OCI-M2 (cell line): Measurements from ENCODE around the gene WWC2.

Experiments used
- DNase-seq: peaks from one replicate; lab custom pipeline; 2025; ENCODE audit not compliant: unreplicated experiment; lab: John Stamatoyannopoulos, UW

WWC2 gene

DNA sequence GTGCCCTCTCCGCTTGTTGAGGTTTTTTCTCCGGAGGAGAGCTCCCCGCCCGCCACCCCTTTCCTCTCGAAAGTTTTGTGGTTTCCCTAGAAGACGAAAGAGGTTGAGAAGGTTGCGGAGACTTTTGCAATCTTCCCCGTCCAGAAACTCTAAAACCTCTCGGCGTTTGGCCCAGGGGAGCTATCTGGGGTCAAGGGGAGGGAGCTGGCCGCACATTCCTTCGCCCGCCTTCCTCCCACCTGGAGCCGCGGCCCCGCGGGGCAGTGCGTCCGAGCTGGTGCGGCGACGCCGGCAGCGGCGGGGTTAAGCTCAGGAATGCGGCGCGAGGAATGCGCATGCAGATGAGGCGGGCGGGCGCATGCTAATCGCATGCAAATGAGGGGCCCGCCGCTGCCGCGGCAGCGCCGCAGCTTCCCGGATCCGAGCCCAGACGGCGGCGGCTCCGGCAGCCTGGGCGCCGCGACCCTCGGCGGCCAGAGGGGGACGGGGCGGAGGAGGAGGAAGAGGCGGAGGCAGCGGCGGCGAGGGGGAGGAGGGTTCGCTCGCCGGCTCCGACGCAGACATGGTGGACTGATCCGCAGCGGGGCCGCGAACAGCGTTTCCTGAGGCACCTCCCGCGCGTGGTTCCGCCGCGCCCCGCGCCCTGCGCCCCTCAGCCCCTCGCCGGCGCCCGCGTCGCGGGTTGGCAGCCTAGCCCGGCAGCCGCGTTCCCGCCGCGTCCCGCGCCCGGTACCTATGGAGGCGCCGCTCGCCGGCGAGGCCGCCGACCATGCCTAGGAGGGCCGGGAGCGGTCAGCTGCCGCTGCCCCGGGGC is at the start of gene WWC2:
TSS of gene WWC2 (plus strand) at position 535 of the 814 bp plus-strand sequence. CDS start at position 770, 235 bp downstream.
- DNase-seq, result peak; percentile 11

DNA sequence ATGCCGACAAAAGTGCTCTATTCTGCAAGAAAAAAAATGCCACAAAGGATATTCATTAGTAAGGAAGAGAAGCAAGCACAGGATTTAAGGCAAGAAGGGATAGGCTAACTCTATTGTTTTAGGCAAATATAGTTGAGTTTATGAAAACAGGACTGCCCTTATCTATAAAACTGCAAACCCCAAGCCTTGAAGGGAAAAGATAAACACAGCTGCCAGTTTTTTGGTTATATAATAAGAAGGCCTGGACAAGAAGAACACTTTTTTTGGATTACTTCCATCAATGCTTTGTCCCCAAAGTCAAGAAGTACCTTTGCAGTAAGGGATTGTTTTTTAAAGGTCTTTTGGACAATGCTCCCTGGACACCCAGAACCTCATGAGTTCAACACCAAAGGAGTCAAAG is 45.4 kb upstream of the WWC2 start:
- DNase-seq, result no peak

DNA sequence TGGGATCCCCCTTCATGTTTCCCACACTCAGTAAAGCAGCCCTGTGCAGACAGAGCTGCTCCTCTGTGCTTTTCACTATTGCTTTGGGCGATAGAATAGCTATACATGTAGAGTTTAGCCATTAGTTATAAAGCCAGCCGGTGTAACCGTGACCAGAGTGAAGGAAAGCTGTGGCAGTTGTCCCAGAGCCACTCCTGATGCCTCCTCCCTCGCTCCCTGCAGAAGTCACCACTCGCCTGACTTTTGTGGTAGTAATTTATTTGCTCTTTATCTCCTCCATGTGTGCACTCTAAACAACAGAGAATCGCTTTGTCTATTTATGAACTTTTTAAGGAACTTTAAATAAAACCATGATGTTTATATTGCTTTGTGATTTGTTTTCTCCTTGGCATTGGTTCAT is 41.8 kb upstream of the WWC2 start:
- DNase-seq, result no peak

DNA sequence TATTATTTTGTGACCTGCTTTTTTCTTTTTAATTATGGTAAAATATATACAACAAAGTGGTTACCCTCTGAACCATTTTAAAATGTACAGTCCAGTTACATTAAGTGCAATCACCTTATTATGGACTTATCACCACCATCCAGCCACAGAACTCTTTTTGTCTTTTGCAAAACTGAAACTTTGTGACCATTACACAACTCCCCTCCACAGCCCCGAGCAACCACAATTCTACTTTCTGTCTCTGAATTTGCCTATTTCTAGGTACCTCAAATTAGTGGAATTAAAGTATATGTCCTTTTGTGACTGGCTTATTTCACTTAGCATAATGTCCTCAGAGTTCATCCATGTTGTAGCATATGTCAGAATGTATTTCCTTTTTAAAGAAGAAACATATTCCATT is 39.3 kb upstream of the WWC2 start:
- DNase-seq, result no peak

DNA sequence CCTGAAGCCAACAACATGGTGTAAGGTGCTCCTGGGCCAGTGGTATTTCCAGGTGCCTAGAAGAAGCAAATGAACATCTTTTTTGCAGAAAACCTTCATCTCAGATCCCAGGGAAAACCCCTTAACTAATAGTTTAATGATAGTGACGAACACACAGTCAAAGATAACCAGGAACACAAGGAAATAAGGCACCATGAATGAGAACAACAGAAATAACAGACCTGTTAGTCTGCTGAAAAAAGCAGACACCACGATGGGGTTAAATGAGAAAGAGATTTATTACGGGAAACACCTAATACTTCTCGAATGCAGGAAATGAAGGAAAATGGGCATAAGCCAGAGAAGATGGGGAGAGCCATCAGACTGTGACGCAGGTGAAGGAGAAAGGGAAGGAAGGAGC is 30.6 kb upstream of the WWC2 start:
- DNase-seq, result no peak

DNA sequence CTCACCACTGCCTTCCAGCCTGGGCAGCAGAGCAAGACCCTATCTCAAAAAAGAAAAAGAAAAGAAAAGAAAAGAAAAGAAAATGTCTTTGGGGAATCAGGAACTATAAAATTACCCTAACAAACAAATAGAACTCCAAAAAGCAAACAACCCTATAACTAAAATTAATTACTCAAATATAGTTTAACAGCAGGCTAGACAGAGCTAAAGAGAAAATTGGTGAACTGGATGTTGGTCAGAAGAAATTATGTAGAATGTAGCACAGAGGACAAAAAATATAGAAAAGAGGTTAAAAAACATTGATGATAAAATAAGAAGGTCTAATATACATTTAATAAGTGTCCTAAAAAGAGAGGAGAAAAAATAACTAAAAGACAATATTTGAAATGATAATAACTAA is 27.8 kb upstream of the WWC2 start:
- DNase-seq, result no peak

DNA sequence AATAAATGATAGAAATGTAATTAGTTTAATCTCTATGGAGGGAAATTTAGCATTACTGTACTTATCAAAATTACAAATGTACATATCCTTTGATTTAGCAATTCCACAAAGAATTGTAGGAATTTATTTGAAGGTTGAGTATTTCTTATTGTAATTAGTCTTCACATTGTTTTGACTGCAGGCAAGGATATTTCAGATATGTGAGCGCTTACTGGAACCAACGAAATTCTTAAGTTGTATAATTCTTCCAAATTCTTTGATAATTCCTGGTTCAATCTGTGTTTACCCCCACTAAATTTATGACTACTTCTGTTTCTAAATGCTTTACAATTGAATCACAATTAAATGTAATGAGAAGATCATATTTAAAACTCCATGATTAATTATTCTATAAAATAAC is 26.9 kb upstream of the WWC2 start:
- no peak for DNase-seq

DNA sequence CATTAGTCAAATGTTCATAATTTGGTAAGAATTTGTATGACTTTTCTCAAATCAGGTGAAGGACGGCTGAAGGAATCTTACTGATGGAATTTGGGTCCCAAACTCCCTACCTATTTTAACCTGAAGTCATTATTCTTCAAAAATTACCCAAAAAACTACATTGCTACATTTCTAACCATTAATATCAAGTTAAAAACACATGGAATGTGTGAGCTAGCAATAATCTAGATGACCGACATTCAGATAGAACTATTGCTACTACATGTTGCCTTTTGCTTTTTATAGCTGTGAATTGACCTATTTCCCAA is 25.3 kb upstream of the WWC2 start:
- no peak for DNase-seq

DNA sequence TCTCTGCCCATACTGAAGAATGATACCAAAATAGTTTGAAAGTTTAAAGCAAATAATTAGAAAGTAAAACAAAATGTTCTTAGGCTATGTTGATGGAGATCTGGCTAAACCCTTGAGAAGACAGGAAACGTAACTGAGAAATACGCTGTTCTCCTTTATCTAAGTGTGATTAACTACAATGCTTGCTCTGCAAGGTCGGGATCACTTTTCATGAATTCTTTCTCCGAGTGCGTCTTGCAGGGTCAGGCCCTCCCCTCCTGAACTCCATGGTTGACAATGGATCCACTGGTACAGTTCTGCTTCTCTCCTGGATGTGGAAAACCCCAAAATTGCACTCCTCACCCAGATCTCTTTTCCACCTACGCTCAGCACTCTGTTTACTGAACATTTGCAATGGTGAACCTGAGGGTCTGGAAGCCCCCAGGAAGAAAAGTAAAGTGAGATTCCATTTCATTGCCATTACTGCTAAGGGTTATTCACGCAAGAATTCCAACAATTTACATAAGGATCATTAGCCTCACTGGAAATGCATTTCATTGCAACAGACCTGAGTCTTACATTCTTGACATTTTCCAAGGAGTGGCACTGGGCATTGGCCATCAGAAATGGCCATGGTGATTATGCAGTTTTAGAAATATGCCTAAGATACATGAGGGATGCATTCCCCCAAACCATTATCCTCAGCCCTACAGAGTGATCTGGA is 24.6 kb upstream of the WWC2 start:
- no peak for DNase-seq

DNA sequence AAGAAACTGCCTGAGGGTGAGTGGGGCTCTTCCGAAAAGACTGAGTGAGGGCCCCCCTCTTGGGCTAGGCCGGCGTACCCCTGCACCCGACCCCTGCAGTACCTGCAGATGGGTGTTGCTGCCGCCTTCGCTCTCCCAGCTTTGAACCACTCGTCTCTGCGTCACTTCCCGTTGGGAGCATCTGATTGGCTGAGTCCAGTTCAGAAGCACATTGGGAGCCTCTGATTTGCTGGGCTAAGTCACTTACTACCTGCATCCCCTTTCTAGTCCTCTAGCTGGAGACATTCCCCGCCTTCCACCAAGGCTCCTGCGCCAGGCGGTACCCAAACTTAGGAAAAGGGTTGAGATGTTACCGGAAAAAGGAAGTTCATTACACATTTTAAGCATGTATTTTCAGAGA is 20.4 kb upstream of the WWC2 start:
- no peak for DNase-seq

DNA sequence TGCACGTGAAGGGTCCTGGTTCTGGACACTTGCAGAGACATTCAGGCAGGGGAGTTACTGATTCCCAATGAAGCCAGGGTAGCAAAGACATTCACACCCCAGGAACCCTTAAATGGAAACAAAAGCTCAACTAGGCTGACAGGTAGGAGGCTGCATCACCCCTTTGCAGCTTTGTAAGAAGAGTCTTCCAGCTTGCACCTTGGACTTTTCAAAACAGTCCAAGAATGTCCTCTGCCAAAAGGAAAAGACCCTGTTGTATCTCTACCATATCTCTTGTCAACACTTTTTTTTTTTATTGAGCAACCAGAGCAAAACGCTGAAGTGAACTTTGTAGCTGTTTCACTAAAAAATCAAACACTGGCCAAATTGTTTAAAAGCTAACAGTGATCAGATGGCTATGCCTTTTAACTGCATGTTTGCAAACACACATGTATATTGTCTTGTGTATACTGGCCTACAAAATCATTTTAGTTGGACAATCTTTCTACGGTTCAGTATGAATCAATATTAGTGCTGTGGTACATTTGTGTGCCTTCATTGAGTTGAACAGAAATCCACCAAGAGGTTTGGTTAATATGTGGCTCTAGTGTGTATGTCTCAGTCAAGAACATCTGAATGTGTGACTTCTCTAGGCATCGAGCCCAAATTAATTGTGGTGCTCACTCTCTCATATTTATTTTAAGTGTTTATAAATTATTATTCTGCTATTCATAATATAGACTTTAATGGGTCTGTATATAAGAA is 18.5 kb upstream of the WWC2 start:
- no peak for DNase-seq

DNA sequence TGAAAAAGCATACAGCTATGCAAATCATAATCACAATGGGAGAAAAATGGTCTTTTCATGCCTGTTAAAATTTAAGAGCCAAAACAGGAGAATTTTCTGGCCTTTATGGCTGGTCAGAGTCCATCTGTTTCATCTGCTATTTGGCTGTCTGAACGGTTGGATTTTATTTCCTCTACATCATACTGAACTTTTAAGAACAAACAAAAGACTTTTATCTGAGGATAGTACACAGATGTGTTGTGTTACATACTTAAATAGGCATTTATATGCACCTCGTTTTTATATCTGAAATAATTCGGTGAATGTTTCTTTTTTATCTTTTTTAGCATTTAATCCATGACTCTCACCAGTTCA is 18.0 kb upstream of the WWC2 start:
- DNase-seq, result no peak

DNA sequence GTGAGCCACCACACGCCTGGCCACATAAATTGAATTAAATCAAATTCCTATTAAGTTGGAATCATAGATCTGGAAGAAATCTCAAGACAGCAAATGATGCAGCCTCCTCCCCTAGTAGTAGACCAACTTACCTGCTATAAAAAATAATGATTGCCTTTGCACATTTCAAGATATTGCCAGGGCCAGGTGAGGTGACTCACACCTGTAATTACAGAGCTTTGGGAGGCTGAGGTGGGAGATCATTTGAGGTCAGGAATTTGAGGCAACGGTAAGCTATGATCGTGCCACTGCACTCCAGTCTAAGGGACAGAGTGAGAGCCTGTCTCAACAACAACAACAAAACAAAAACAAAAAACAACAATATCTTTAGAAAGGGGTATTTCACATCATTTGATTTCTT is 17.0 kb upstream of the WWC2 start:
- no peak for DNase-seq

DNA sequence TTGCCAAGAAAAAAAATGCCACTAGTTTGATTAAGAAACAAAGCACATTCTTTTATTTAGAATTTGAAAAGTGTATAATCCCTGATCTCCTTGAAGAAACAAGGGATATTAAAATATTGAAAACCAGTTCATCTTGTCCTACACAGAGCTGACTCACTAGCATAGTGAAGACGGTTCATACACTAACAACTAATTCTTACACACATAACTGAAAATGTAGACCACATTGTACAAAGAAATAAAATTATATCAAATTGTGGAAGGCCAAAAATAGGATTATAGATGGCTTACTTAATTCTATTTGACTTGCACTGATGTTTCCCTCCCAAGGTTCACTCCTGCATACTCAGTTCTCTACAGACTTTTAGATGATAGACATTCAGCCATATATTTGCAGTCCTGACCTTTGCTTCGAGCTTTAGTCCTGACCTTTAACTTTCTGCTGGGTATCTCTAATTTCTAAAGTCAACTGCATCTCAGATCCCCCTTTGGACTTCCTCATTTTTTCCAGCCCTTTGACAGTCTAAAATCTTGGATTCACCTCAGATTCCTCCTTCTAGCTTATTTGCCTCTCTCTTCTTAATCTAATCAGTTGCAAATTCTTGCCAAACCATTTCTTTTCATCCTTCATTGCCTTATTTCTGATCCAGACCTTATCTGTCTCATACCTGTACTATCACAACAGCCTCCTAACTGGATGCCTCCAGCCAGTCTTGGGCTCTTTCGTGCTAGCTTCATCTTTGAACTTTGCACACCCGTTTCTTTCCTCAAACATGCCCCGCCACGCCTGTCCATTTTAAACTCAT is 4.5 kb upstream of the WWC2 start:
- DNase-seq, result no peak

DNA sequence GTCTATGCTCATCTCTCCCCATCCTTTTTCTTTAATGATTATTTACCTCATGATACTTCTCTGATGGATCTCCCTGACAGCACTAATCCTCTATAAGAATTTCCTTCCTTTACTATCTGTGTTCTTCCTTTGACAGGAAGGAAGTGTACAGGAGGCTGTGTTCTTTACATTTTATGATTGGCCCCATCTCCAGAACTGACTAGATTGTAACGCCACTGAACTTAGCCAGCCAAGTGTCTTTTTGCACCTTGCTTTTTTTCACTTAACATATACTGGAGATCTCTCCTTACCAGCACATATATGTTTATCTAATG is 3.9 kb upstream of the WWC2 start:
- no peak for DNase-seq

DNA sequence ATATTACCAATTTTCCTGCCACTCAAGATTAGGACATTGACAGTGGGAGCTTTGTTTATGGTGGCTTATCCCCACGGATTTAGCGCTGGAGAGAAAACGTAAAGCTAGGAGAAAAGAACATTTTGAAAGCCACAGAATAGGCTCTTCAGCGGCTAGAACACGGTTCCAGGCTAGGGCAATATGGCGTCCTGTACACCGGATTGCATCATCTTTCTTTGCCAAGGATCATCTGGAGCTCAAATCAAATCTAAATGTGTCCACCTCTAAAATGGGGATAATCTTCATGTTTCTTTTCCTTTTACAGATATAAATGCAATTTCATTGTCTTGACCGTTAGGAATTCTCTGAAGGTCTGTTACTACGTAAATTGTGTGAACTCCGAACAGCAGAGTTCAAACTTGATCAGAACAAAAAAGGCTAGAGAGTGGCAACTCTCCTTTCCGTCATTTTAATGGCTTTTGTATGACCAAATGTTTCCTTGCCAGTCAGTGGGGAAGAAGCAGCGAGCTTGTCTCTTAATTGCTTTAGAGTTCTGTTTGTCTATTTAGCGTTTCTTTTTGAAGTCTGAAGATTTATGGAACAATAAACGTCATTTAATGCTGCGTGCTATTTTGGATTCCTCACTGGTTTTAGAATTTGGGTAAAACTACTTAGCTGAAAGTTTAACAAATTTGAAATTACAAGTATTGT is 2.6 kb upstream of the WWC2 start:
- DNase-seq, result no peak

DNA sequence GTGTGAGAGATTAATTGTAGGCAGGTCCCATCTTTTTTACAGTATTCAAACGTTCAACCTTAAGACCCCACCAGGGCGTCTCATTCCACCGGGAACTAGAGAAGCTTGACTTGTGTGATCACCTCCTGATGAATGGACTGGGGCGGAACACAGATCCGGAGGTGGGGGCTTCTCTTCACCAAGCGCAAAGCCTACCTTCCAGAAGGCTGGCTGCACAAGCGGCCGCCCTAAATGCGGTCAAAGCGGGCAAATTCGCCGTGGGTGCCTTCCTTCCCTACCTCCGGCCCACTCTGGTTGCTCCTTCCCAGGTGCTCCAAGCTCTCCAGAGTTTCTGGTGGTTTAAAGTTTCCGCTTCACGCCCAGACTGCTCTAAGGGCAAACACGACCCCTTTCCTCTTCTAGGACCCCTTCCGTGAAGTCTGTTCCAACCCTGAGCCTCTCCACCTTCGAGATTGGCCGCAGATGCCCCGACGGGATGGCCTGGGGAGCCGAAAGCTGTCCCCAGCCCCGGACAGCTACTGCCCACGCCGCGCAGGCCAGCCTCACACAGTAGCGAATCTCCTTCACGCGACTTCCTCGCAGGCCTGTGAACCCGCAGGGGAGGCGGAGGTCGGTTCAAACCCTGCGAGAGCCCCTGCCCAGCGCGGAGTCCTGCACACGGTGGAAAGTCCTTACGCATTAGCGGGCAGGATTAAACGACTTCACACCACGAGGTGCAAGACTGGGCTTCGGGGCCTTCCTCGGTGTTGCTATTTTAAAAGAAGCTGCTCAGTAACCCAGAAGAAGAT is 1.6 kb upstream of the WWC2 start:
- DNase-seq, result no peak

DNA sequence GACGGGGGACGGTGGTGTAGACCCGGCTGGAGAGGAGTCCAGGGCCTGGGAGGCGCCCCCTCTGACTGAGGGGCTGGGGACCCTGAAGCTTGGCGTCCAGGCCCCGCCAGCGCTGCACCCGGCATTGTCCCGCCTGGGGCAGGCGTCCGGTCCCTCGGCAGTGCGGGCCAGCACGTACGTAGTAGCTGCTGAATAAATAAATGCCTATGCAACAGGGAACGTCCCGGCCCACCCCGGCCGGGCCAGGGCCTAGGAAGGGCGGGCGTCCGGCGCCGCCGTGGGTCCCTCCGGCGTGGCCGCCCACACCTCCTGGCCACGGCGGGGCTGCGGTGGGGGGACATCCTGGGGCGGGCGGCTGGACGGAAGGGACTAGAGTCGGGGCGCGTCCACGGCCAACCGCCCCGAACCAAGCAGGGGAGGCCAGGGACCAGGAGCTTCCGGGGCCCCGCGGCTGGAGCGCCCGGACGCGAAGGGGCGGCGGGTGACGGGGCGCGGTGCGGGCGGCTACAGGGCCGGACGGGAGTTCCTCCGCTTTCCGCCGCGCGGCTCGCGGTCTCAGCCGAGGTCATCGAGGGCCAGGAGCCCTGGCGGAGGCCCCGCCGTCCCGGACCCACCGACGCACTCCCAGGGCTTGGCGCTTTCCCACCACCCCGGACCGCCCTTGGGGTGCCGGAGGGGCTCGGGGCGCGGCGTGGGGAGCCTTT is 886 bp upstream of the WWC2 start:
- DNase-seq, result no peak

DNA sequence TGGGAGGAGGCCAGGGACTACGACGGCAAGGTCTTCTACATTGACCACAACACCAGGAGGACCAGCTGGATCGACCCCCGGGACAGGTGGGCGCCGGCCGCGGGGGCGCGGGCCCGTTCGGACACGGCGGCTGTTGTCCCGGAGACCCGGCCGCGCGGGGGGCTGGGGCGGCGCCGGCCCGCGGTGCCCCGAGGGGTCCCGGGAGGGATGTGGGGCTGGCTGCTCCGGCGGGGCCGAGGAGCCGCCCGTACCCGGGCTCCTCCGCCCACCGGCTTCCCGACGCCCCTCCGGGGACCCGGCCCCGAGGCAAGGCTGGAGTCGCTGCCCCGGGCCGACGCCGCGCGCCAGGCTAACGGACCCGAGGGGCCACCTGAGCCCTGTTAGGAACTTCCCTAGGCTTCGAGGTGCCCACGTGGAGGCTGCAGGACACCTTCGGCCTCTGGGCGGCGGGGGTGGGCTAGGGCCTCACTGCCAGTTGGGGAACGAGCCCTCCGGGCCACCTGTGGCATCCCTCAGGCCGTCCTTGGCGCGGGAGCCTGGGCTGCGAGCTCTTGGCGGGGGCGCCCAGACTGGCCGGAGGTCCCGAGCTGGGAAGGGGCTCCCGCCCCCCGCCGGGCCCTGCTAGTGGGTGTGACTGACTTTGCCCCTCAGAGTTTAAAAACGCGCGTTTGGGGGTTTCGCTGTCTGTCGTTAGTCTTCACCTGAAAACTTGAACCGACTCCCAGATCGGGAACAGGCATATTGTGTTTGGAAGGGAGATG is 660 bp downstream of the WWC2 start:
- DNase-seq, result no peak
